D721Med (cell line): ENCODE results near the gene CHCHD1.

Experiments
- DNase-seq: peaks from one replicate; pipeline ENCODE4 v3.0.0; 2011; ENCODE audit warnings: low spot score; ENCODE audit not compliant: insufficient read length
- FAIRE-seq: peaks from 2 replicates; lab custom pipeline; 2011; peaks lifted over from hg19 to GRCh38; lab: Jason Lieb, UNC
- CTCF ChIP-seq: IDR thresholded peaks from 2 replicates; pipeline ENCODE4 v1.5.1; 2012; ENCODE audit warnings: mild to moderate bottlenecking, control low read depth; ENCODE audit not compliant: insufficient read depth; ENCODE audit errors: missing control alignments

The CHCHD1 gene

GRCh38 chr10:73743327-73743904 lies 38.4 kb upstream of the CHCHD1 start:
- DNase-seq (no peak), FAIRE-seq (no peak)
- TF ChIP-seq CTCF: no peak

- DNase-seq: peak; percentile 71
- no peak for FAIRE-seq
- TF ChIP-seq CTCF: no peak
Measured at GRCh38 chr10:73743905-73744663, 37.8 kb upstream of the CHCHD1 start, which contains the start of gene SEC24C. TSS of gene SEC24C (plus strand) at chr10:73744372. CDS start at chr10:73746833, 2,461 bp downstream.

- FAIRE-seq (no peak), DNase-seq (no peak)
- no peak for TF ChIP-seq CTCF
Measured at GRCh38 chr10:73744664-73744975, 37.2 kb upstream of the CHCHD1 start.

- FAIRE-seq: no peak
- DNase-seq: no peak
- TF ChIP-seq CTCF: no peak
Measured at GRCh38 chr10:73746721-73747120, 35.1 kb upstream of the CHCHD1 start.

- DNase-seq (no peak), FAIRE-seq (no peak)
- no peak for TF ChIP-seq CTCF
Measured at GRCh38 chr10:73750819-73751218, 31.0 kb upstream of the CHCHD1 start.

- DNase-seq (no peak), FAIRE-seq (no peak)
- TF ChIP-seq CTCF: no peak
Measured at GRCh38 chr10:73756183-73756582, 25.7 kb upstream of the CHCHD1 start.

- no peak for DNase-seq
- FAIRE-seq: no peak
- no peak for TF ChIP-seq CTCF
Measured at GRCh38 chr10:73758704-73759511, 22.9 kb upstream of the CHCHD1 start.
